HG03159 (cell line): ENCODE data around the gene SLC6A17.

Source experiments
- ATAC-seq: cut with Tn5 transposase; IDR thresholded peaks from one replicate; pipeline ENCODE4 v1.9.1; 2021; ENCODE audit warnings: mild to moderate bottlenecking, moderate library complexity; ENCODE audit not compliant: unreplicated experiment

Gene SLC6A17

DNA sequence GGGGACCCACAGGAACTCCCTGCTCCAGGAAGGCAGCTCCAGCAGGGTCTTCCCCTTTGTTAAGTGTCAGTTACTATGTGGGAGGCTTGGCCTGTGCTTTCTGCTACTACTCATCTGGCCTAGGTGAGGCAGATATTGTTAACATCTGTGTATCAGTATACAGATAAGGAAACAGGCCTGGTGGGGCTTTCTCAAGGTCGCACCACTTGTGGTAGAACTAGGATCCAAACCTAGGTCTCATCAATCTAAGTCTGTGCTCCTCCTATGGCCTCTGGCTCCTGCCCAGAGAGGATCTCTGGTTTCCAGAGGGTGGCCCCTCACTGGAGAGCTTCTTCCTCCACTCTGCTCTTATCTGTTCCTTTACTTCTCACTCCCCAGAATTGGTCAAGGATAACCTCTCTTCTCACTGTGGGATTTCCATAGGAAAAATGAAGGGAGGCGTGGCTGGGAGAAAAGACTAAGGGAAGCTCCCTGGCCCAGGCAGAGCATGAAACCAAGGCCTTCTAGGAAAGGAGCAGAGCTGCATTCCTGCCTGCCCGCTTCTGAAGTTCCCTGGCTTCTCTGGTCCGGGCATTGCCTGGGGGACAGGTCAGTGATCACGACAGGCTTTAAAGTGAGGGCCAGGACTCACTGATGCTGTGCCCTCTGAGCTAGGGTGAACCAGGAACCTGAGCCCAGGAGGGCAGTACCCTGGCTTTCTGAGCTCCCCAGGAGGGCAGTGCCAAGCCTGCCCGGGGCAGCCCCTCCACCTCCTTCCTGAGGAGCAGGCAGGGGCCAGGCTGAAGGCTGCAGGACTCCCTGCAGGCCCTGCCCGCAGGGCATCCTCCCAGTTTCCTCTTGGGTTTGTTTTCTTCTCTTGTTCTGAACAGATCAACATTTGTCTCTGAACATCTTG, 65.6 kb downstream of the SLC6A17 start:
- ATAC-seq, result no peak

- ATAC-seq, result no peak
Measured at GRCh38 chr1:110216844-110217444, 66.7 kb downstream of the SLC6A17 start.

DNA sequence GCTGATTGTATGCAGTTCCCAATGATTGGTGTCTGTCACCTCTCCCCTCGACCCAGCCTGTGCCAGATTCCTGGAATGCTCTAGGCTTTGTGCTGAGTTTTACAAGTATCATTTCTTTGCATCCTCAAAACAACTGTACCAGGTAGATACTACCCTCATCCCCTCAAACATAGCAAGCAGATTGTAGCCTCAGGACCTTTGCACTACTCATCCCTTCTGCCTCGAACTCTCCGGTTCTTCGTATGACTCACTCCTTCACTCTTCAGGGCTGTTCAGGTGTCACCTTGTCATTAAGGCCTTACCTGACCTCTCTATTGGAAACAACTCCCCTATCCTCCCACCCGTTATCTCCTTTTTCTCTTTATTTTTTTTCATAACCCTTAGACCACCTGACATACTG, 67.8 kb downstream of the SLC6A17 start:
- ATAC-seq, result no peak

- ATAC-seq, result no peak
Measured at GRCh38 chr1:110218739-110219138, 68.4 kb downstream of the SLC6A17 start.

- ATAC-seq, result no peak
Measured at GRCh38 chr1:110220324-110220723, 70.0 kb downstream of the SLC6A17 start.

DNA sequence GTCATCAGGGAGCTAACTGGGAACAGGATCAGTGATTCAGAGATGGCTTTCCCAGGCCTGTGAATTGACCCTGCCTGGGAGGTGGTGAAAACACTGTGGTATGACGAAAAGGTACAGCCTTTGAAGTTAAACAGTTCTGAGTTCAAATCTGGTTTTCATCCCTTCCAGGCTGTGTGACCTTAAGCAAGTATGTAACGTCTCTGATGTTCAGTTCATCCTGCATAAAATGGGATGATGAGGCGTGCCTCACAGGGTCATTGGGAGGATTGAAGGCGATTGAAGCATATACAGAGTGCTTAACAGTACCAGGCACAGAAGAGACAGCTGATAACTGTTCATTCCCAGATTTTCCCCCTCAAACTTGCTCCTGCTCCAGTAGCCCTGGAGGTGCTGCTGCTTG, 70.8 kb downstream of the SLC6A17 start:
- no peak for ATAC-seq

- no peak for ATAC-seq
Measured at GRCh38 chr1:110223127-110223526, 72.8 kb downstream of the SLC6A17 start.

DNA sequence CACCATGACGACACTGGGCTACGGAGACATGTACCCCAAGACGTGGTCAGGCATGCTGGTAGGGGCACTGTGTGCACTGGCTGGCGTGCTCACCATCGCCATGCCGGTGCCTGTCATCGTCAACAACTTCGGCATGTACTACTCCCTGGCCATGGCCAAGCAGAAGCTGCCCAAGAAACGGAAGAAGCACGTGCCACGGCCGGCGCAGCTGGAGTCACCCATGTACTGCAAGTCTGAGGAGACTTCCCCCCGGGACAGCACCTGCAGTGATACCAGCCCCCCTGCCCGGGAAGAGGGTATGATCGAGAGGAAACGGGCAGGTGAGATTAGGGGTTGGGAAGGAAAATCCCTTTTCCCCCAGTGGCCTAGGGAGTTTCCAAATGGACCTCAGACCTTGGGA, 73.3 kb downstream of the SLC6A17 start:
- ATAC-seq, result no peak

GRCh38 chr1:110224240-110224995, 74.1 kb downstream of the SLC6A17 start:
- no peak for ATAC-seq

DNA sequence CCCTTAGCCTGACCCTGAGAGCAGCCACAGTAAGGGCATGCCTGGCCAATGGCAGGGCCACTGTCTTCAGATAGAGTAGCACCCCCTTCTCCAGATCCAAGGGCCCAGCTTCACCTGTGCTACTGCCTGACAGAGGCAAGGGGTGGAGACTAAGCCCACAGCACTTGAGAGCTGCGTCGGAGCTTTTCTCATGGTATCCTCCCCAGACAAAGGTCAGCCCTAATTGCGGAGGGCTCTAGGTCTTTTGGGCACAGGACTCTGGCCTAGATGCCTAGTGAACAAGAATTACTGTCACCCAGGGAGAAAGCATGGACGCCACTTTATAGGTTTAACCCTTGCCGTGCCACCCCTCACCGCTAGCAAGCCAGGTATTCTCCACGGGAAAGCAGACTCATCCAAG, 74.9 kb downstream of the SLC6A17 start:
- no peak for ATAC-seq

DNA sequence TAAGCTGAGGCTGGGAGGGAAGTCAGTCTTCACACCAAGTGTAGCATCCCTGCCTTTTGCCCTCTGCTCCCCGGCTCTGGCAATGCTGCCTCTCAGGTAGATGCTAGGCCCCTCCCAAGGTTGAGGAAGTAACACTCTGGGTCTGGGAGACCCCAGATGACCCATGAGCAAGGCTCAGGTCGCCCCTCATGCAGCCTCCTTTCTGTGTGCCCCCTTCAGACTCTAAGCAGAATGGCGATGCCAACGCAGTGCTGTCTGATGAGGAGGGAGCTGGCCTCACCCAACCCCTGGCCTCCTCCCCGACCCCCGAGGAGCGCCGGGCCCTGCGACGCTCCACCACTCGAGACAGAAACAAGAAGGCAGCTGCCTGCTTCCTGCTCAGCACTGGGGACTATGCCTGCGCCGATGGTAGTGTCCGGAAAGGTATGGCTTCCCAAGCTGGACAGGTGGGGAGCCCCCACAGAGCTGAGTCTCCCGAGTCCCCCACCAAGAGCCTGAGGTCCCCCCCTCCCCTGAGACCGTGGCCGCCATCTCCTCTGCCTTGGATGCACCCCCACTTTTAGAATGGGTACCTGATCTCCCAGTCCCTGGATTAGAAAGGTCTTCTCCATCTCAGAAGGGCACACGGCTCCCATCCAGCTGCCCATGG, 75.6 kb downstream of the SLC6A17 start:
- no peak for ATAC-seq

DNA sequence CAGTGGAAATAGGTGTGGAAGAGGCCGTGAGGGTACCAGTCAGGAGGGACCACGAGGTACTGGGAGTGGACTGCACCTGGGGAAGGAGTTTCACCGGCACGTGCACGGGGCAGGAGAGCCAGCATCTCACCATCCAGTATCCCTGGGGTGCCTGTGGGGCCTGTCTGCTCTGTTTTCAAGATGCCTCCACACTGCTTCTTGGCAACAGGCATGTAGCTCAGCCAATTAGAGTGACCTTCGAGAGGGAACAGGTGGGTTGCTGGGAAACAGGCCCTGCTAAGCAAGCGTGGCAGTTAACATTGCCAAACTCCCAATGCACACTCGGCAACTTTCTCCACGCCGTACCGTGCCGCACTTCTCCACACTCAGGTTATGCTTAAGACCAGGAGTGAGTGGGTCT, 77.5 kb downstream of the SLC6A17 start:
- ATAC-seq, result no peak

DNA sequence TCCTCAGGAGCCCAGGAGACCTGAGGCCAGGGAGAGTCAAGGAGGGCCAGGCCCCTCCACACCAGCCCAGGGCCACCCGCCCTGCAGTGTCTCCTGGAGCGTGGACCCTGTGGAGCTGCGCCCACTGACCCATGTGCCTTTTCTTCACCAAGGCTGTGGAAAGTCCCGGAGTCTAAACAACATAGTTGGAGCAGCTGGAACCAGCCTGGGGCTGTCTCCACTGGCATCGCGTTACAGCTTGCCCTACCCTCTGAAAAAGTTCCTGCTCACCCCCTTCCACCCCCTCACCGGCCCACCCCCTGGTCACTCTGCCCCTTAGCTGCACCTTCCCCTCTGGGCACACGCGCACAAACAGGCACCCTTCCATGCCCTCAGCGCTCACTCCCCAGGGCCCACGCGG, 78.1 kb downstream of the SLC6A17 start:
- no peak for ATAC-seq

DNA sequence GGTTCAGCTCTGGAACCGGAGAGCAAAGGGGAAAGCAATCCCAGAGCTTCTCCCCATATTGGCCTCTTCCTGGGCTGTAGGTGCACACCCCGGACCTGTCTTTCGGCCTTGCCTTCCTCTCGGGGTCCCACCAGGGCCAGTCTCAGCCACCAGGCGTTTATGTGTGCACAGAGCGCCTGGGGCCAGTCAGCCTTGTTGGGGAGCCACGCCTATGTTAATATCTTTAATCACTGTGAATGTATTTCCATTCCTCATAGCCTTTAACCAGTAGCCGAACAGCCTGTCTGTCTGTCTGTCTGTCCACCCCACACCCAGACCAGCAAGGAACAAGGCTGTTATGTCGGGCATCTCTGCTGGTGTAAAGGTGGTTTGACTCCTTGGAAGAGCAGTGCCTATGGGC, 78.6 kb downstream of the SLC6A17 start:
- no peak for ATAC-seq

GRCh38 chr1:110229348-110230001, 79.2 kb downstream of the SLC6A17 start:
- no peak for ATAC-seq

- ATAC-seq, result no peak
Measured at GRCh38 chr1:110230381-110231199, 80.3 kb downstream of the SLC6A17 start.

- ATAC-seq, result no peak
Measured at GRCh38 chr1:110233861-110234260, 83.6 kb downstream of the SLC6A17 start.

DNA sequence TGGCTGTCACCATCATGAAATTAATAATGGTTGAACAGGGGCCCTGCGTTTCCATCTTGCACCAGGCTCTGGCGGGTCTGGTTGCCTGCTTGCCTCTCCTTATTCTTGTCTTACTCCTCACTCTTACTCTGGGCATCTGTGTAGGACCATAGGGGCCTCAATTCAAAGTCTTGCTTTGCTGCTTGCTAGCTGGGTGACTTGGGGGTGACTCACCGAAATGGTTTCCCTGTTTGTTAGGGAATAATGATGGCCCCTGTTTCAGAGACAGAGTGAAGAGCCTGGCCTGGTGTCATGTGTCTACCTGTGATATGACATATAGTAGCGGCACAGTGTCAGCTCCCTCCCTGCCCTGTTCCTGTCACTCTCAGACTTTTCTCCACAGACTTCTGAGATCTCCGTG, 84.4 kb downstream of the SLC6A17 start:
- ATAC-seq, result no peak

DNA sequence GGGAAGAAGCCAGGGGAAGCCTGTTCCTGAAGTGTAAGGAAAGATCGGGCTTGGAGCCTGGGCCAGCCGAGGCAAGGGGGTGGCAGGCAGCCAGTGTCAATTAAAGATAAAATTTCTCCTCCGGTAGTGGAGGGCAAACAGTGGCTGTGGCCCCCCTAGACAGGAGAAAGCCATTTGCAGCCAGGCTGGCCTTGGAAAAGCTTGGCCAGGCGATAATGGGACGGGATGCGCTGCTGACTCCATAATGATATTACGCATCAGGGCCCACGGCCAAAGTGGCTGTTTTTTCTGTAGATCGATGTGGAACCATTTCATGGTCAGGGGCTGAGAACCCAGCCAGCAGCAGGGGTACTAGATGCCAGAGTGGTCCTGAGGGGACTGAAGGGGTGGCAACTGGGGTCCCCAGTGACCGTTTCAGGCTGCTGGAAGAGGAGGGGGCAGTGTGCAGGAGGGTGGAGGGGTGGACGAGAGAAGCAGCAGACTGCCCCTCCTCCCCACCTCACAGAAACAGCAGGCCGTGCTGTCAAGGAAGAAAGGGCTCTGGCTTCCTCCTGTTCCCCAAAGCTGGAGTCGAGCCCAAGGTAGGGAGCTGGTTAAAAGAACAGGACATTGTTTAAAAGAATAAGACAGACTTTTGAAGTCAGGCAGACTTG, 85.0 kb downstream of the SLC6A17 start:
- no peak for ATAC-seq
